Naive thymus-derived CD4-positive, alpha-beta T cell (primary cell): ENCODE results near the gene MED25. TPM values are rescaled to one million over a fixed set of nuclear protein-coding genes. Genes with fewer than 3 reads are reported as not detected.

Source experiments
- ATAC-seq: fragments of 150-1000 bp; cut with Tn5 transposase; 2 replicates; pipeline ENCODE4 v1.10.0; 2021; ENCODE audit warnings: mild to moderate bottlenecking, moderate library complexity
- CTCF ChIA-PET: fragments of 350-600 bp; sonication (Branson Sonifier 250); formaldehyde crosslinking; loops from one replicate; lab custom pipeline; 2021; ENCODE audit warnings: antibody characterized with exemption; lab: Charles Lee
- POLR2A ChIA-PET: fragments of 350-600 bp; sonication (Branson Sonifier 250); formaldehyde crosslinking; loops from one replicate; lab custom pipeline; 2021; ENCODE audit warnings: antibody characterized with exemption, inconsistent platforms; lab: Charles Lee
- DNase-seq, 9 donors: peaks; one replicate each; pipeline versions ENCODE4 v3.0.0 to v3.0.0-alpha.2; 2020 to 2022; ENCODE audit warnings: mixed read lengths in 1 of 9
- H3K27ac ChIP-seq: one replicate; pipeline ENCODE4 v1.7.0; 2013; ENCODE audit warnings: mild to moderate bottlenecking, low read depth, low read length, moderate library complexity
- H3K27me3 ChIP-seq, 2 donors: one replicate each; pipeline ENCODE4 v1.7.0; 2013; ENCODE audit warnings: low read length in 2 of 2, mild to moderate bottlenecking in 2 of 2, moderate library complexity in 2 of 2; ENCODE audit not compliant: control insufficient read depth in 2 of 2, insufficient read depth in 2 of 2
- H3K36me3 ChIP-seq, 3 experiments: 1 replicate in 2 of 3; 2 replicates in 1 of 3; pipeline ENCODE4 v1.7.0; 2013; ENCODE audit warnings: low read length in 3 of 3, mild to moderate bottlenecking in 3 of 3, moderate library complexity in 1 of 3; ENCODE audit not compliant: insufficient read depth in 3 of 3, control insufficient read depth in 2 of 3
- H3K4me1 ChIP-seq, 2 donors: one replicate each; pipeline ENCODE4 v1.7.0; 2013; ENCODE audit warnings: low read length in 2 of 2, mild to moderate bottlenecking in 2 of 2, moderate library complexity in 1 of 2; ENCODE audit not compliant: control insufficient read depth in 2 of 2, insufficient read depth in 2 of 2
- H3K4me3 ChIP-seq: 2 replicates; pipeline ENCODE4 v1.7.0; 2013; ENCODE audit warnings: mild to moderate bottlenecking, low read length
- H3K9me3 ChIP-seq, 3 experiments: 1 replicate in 2 of 3; 2 replicates in 1 of 3; pipeline ENCODE4 v1.7.0; 2013; ENCODE audit warnings: low read length in 3 of 3; ENCODE audit not compliant: control insufficient read depth in 2 of 3
- H3K27ac Mint-ChIP-seq, 9 donors: one replicate each; pipeline ENCODE4 v1.8.0; 2020 to 2022; ENCODE audit warnings: mixed read lengths in 9 of 9, mild to moderate bottlenecking in 8 of 9, moderate library complexity in 5 of 9, inconsistent platforms in 2 of 9
- H3K27me3 Mint-ChIP-seq, 5 donors: one replicate each; pipeline ENCODE4 v1.8.0; 2021 to 2022; ENCODE audit warnings: mixed read lengths in 5 of 5, mild to moderate bottlenecking in 1 of 5
- H3K36me3 Mint-ChIP-seq, 5 donors: one replicate each; pipeline ENCODE4 v1.8.0; 2020 to 2022; ENCODE audit warnings: mixed read lengths in 5 of 5, mild to moderate bottlenecking in 3 of 5, inconsistent platforms in 1 of 5
- H3K4me1 Mint-ChIP-seq, 7 donors: one replicate each; pipeline ENCODE4 v1.8.0; 2020 to 2022; ENCODE audit warnings: mixed read lengths in 7 of 7, mild to moderate bottlenecking in 3 of 7, inconsistent platforms in 1 of 7
- H3K4me3 Mint-ChIP-seq, 10 donors: one replicate each; pipeline ENCODE4 v1.8.0; 2020 to 2022; ENCODE audit warnings: mild to moderate bottlenecking in 10 of 10, mixed read lengths in 10 of 10, moderate library complexity in 6 of 10, inconsistent platforms in 2 of 10
- H3K9me3 Mint-ChIP-seq, 11 donors: one replicate each; pipeline ENCODE4 v1.8.0; 2020 to 2022; ENCODE audit warnings: mixed read lengths in 11 of 11, mild to moderate bottlenecking in 4 of 11, inconsistent platforms in 1 of 11, moderate library complexity in 1 of 11
- intact Hi-C, 2 donors: fragments of 100-400 bp; cut with micrococcal nuclease; formaldehyde crosslinking; loops; one replicate each; pipeline ENCODE4 v1.15.1; 2023
- polyA plus RNA-seq, 2 donors: library from polyadenylated mRNA; unstranded; fragments of 300-500 nt; fragmentation: Illumina TruSeq; gene quantifications; one replicate each; pipeline ENCODE4 v1.2.3, GENCODE V29; 2021
- total RNA-seq, 6 experiments: library from RNA in 5 of 6; stranded (reverse) in 5 of 6; gene quantifications; 1 replicate in 5 of 6; 2 replicates in 1 of 6; pipeline ENCODE4 v1.2.3 and lab custom pipeline; 2021 to 2026

Gene MED25
- total and polyA plus RNA-seq, 7 experiments from 2014 or later = 10.8 to 75.2 (median 39.9) TPM

DNA sequence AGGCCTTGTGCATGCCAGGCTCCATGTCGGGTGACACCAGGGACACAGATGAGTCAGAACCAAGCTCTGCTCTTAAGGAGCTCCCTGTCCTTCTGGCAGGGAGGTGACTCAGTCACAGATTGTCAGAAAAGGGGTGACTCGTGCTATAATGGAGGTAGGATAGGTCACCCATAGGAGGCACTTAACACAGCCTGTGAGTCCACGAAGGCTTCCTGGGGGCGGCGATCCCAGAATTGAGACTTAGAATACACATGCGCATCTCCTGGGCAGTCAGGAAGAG, 24.6 kb upstream of the MED25 start:
- no peak overlapping the region for H3K27ac ChIP-seq
- Mint-ChIP-seq H3K9me3 (no peaks in the 10 kb centered on the region), H3K27me3 (no peaks in the 10 kb centered on the region), H3K27ac (peak overlapping the region in 1 of 9 donors; percentile 43), H3K36me3 (peaks cover 10 to 40% (median 12%) of the 10 kb centered on the region in 5 donors), H3K4me3 (no peak overlapping the region), H3K4me1 (peaks cover 0 to 10% (median under 1%) of the 10 kb centered on the region in 7 donors)
- no peaks in the 10 kb centered on the region for H3K4me1 ChIP-seq
- no peaks in the 10 kb centered on the region for H3K9me3 ChIP-seq
- no peak for ATAC-seq
- ChIA-PET POLR2A (interaction anchor here (0.7 kb wide), 1 partner anchor 11 kb away, joined by 5 read pairs; no protein-coding TSS in a partner anchor), CTCF (no interaction called here)
- intact Hi-C loops = no loop called here
- no peak for DNase-seq
- H3K36me3 ChIP-seq = peaks cover 4 to 85% (median 13%) of the 10 kb centered on the region in 3 experiments
- no peak overlapping the region for H3K4me3 ChIP-seq
- no peaks in the 10 kb centered on the region for H3K27me3 ChIP-seq

DNA sequence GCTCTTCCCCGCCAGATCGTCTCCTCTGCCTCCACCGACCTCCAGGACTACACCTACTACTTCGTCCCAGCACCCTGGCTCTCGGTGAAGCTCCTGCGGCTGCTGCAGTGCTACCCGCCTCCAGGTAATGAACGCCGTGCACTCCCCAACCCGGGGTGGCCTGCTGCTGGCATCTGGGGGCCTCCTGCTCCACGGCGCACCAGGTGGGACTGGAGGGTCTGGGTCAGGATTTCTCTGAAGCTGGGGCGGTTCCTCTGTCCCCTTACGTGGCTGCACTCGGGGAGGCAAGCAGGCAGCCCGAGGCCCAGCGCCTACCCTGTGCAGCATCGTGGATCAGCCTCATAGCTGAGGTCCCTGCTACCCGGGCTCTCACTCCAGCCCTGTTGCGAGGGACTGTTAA, 22.5 kb upstream of the MED25 start:
- H3K27ac Mint-ChIP-seq = no peak overlapping the region
- H3K4me1 Mint-ChIP-seq = peaks cover 0 to 5% (median 0%) of the 10 kb centered on the region in 7 donors
- H3K36me3 Mint-ChIP-seq = peaks cover 5 to 35% (median 8%) of the 10 kb centered on the region in 5 donors
- H3K27me3 Mint-ChIP-seq = no peaks in the 10 kb centered on the region
- H3K27me3 ChIP-seq = no peaks in the 10 kb centered on the region
- H3K9me3 ChIP-seq = no peaks in the 10 kb centered on the region
- no peak overlapping the region for H3K4me3 ChIP-seq
- CTCF ChIA-PET = no interaction called here
- H3K9me3 Mint-ChIP-seq = no peaks in the 10 kb centered on the region
- H3K4me3 Mint-ChIP-seq = no peak overlapping the region
- DNase-seq = no peak
- no peaks in the 10 kb centered on the region for H3K4me1 ChIP-seq
- peaks cover 4 to 88% (median 12%) of the 10 kb centered on the region in 3 experiments for H3K36me3 ChIP-seq
- POLR2A ChIA-PET = no interaction called here
- no peak for ATAC-seq
- H3K27ac ChIP-seq = no peak overlapping the region
- intact Hi-C loops = no loop called here

- H3K9me3 ChIP-seq = no peaks in the 10 kb centered on the region
- peaks cover 4 to 91% (median 15%) of the 10 kb centered on the region in 3 experiments for H3K36me3 ChIP-seq
- Mint-ChIP-seq H3K4me3 (no peak overlapping the region), H3K4me1 (peaks cover 0 to 5% (median 0%) of the 10 kb centered on the region in 7 donors), H3K9me3 (no peaks in the 10 kb centered on the region), H3K36me3 (peaks cover 6 to 35% (median 10%) of the 10 kb centered on the region in 5 donors), H3K27ac (no peak overlapping the region), H3K27me3 (no peaks in the 10 kb centered on the region)
- ATAC-seq (no peak), DNase-seq (no peak)
- ChIA-PET CTCF (no interaction called here), POLR2A (interaction anchor here (0.6 kb wide), 1 partner anchor 130 kb away, joined by 4 read pairs; no protein-coding TSS in a partner anchor)
- H3K27ac ChIP-seq = no peak overlapping the region
- H3K4me3 ChIP-seq = no peak overlapping the region
- H3K27me3 ChIP-seq = no peaks in the 10 kb centered on the region
- no peaks in the 10 kb centered on the region for H3K4me1 ChIP-seq
- intact Hi-C loops = no loop called here
These were observed 19.5 kb upstream of the MED25 start for GRCh38 chr19:49798574-49798973.

GRCh38 chr19:49799271-49799797, 18.8 kb upstream of the MED25 start:
- Histone ChIP-seq H3K27me3 (no peaks in the 10 kb centered on the region), H3K4me3 (no peak overlapping the region), H3K36me3 (peaks cover 4 to 91% (median 11%) of the 10 kb centered on the region in 3 experiments), H3K9me3 (no peaks in the 10 kb centered on the region), H3K4me1 (no peaks in the 10 kb centered on the region), H3K27ac (no peak overlapping the region)
- DNase-seq (no peak), ATAC-seq (no peak)
- ChIA-PET CTCF (no interaction called here), POLR2A (no interaction called here)
- H3K27me3 Mint-ChIP-seq = no peaks in the 10 kb centered on the region
- H3K36me3 Mint-ChIP-seq = peaks cover 6 to 38% (median 12%) of the 10 kb centered on the region in 5 donors
- no peak overlapping the region for H3K27ac Mint-ChIP-seq
- H3K4me1 Mint-ChIP-seq = peaks cover 0 to 5% (median 0%) of the 10 kb centered on the region in 7 donors
- intact Hi-C loops = no loop called here
- H3K9me3 Mint-ChIP-seq = no peaks in the 10 kb centered on the region
- H3K4me3 Mint-ChIP-seq = no peak overlapping the region

DNA sequence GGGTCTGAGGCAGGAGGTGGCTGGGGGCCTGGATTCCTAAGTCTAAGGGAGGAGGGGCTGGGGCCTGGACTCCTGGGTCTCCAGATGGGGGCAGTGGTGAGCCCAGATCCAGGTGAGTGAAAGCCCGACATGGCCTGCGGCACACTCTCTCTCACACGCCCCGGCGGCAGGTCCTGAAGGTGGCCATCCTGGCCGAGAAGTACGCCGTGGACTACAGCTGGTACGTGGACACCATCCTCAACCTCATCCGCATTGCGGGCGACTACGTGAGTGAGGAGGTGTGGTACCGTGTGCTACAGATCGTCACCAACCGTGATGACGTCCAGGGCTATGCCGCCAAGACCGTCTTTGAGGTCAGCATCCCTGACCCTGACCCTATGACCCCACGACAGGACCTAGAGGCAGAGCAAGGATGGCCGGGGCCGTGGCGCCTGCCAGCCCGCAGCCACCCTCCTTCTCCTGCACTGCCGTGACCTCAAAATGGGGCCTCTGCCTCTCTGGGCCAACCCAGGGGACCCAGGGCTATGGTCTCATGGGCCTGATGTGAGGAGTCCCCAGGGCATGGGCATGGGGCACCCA, 18.2 kb upstream of the MED25 start:
- Histone ChIP-seq H3K9me3 (no peaks in the 10 kb centered on the region), H3K27me3 (no peaks in the 10 kb centered on the region), H3K4me3 (no peak overlapping the region), H3K27ac (no peak overlapping the region), H3K4me1 (no peaks in the 10 kb centered on the region), H3K36me3 (peaks cover 1 to 86% (median 8%) of the 10 kb centered on the region in 3 experiments)
- Mint-ChIP-seq H3K27me3 (no peaks in the 10 kb centered on the region), H3K36me3 (peaks cover 6 to 35% (median 12%) of the 10 kb centered on the region in 5 donors), H3K27ac (no peak overlapping the region), H3K9me3 (no peaks in the 10 kb centered on the region), H3K4me3 (no peak overlapping the region), H3K4me1 (peaks cover 0 to 5% (median 0%) of the 10 kb centered on the region in 7 donors)
- ATAC-seq (peak; percentile 51), DNase-seq (no peak)
- intact Hi-C loops = no loop called here
- ChIA-PET CTCF (no interaction called here), POLR2A (no interaction called here)

DNA sequence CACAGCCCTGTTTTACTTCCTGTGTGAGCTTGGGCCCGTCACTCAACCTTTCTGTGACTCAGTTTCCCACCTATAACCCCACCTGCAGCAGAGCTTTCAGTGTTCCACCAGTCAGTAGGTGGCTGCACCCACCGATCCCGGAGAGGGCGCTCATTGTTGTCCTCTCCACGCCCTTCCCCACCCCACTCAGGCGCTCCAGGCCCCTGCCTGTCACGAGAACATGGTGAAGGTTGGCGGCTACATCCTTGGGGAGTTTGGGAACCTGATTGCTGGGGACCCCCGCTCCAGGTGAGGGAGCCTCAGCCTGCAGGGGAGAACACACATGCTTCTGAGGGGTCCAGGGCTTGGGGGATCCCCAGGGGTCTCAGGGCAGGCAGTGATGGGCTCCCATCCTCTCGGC, 17.3 kb upstream of the MED25 start:
- DNase-seq (no peak), ATAC-seq (no peak)
- Histone ChIP-seq H3K27me3 (no peaks in the 10 kb centered on the region), H3K9me3 (no peaks in the 10 kb centered on the region), H3K4me3 (no peak overlapping the region), H3K27ac (no peak overlapping the region), H3K4me1 (no peaks in the 10 kb centered on the region), H3K36me3 (peaks cover 0 to 78% (median 8%) of the 10 kb centered on the region in 3 experiments)
- Mint-ChIP-seq H3K27ac (no peak overlapping the region), H3K36me3 (peaks cover 6 to 30% (median 12%) of the 10 kb centered on the region in 5 donors), H3K27me3 (no peaks in the 10 kb centered on the region), H3K4me1 (peaks cover 0 to 5% (median 0%) of the 10 kb centered on the region in 7 donors), H3K9me3 (no peaks in the 10 kb centered on the region), H3K4me3 (no peak overlapping the region)
- ChIA-PET CTCF (no interaction called here), POLR2A (no interaction called here)
- intact Hi-C loops = no loop called here

DNA sequence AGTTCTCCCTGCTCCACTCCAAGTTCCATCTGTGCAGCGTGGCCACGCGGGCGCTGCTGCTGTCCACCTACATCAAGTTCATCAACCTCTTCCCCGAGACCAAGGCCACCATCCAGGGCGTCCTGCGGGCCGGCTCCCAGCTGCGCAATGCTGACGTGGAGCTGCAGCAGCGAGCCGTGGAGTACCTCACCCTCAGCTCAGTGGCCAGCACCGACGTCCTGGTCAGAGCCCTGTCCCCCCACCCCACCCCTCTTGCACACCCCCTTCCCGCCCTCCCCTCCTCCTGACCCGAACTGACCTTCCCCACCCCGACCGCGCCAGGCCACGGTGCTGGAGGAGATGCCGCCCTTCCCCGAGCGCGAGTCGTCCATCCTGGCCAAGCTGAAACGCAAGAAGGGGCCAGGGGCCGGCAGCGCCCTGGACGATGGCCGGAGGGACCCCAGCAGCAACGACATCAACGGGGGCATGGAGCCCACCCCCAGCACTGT, 16.6 kb upstream of the MED25 start:
- H3K9me3 Mint-ChIP-seq = no peaks in the 10 kb centered on the region
- H3K4me3 Mint-ChIP-seq = no peak overlapping the region
- Histone ChIP-seq H3K4me1 (no peaks in the 10 kb centered on the region), H3K4me3 (no peak overlapping the region), H3K9me3 (no peaks in the 10 kb centered on the region), H3K27ac (no peak overlapping the region), H3K27me3 (no peaks in the 10 kb centered on the region), H3K36me3 (peaks cover 0 to 73% (median 8%) of the 10 kb centered on the region in 3 experiments)
- ChIA-PET POLR2A (no interaction called here), CTCF (no interaction called here)
- H3K27ac Mint-ChIP-seq = no peak overlapping the region
- ATAC-seq = no peak
- intact Hi-C loops = no loop called here
- H3K36me3 Mint-ChIP-seq = peaks cover 3 to 29% (median 15%) of the 10 kb centered on the region in 5 donors
- no peak for DNase-seq
- peaks cover 0 to 5% (median 0%) of the 10 kb centered on the region in 7 donors for H3K4me1 Mint-ChIP-seq
- no peaks in the 10 kb centered on the region for H3K27me3 Mint-ChIP-seq
